Kidney epithelial cell (primary cell): ENCODE data around the gene FOXP1. TPM values are rescaled to one million over a fixed set of nuclear protein-coding genes. Genes with fewer than 3 reads are reported as not detected.

Experiments used
- DNase-seq: peaks from one replicate; pipeline ENCODE4 v3.0.0-alpha.2; 2010; ENCODE audit warnings: low read depth
- H3K27me3 ChIP-seq: 2 replicates; pipeline ENCODE4 v1.6.0; 2011; ENCODE audit warnings: low read length; ENCODE audit not compliant: control insufficient read depth, insufficient read depth
- H3K36me3 ChIP-seq: 2 replicates; pipeline ENCODE4 v1.5.1; 2011; ENCODE audit warnings: low read length; ENCODE audit not compliant: control insufficient read depth, insufficient read depth
- H3K4me3 ChIP-seq: 2 replicates; pipeline ENCODE4 v1.5.1; 2011; ENCODE audit warnings: low read depth, mild to moderate bottlenecking, control low read depth, low read length
- CTCF ChIP-seq: IDR thresholded peaks from 2 replicates; pipeline ENCODE4 v1.5.1; 2011; ENCODE audit warnings: mild to moderate bottlenecking, moderate library complexity, low read length, control low read depth, inconsistent platforms; ENCODE audit not compliant: insufficient read depth, poor library complexity, severe bottlenecking
- total RNA-seq: library from RNA; depleted of rRNA; stranded (reverse); fragments of >200 nt; gene quantifications from 2 replicates; pipeline ENCODE4 v1.2.3, GENCODE V29; 2015

Gene FOXP1
- total RNA-seq, 1 donor from 2014 or later = 75.0 TPM

- TF ChIP-seq CTCF = no peak
- Histone ChIP-seq H3K27me3 (no peaks in the 10 kb centered on the region), H3K36me3 (no peaks in the 10 kb centered on the region), H3K4me3 (no peak overlapping the region)
- DNase-seq = no peak
These were observed 180.6 kb downstream of the FOXP1 start for GRCh38 chr3:71402911-71403310.

GRCh38 chr3:71402280-71402679, 181.2 kb downstream of the FOXP1 start:
- H3K27me3 ChIP-seq = no peaks in the 10 kb centered on the region
- TF ChIP-seq CTCF = no peak
- no peak overlapping the region for H3K4me3 ChIP-seq
- no peak for DNase-seq
- H3K36me3 ChIP-seq = no peaks in the 10 kb centered on the region

GRCh38 chr3:71401695-71402231, 181.8 kb downstream of the FOXP1 start:
- Histone ChIP-seq H3K4me3 (no peak overlapping the region), H3K36me3 (no peaks in the 10 kb centered on the region), H3K27me3 (no peaks in the 10 kb centered on the region)
- no peak for DNase-seq
- no peak for TF ChIP-seq CTCF

GRCh38 chr3:71400986-71401451, 182.5 kb downstream of the FOXP1 start:
- no peaks in the 10 kb centered on the region for H3K27me3 ChIP-seq
- no peak for TF ChIP-seq CTCF

GRCh38 chr3:71399478-71399877, 184.1 kb downstream of the FOXP1 start:
- no peaks in the 10 kb centered on the region for H3K27me3 ChIP-seq
- TF ChIP-seq CTCF = no peak
- DNase-seq = no peak
- no peaks in the 10 kb centered on the region for H3K36me3 ChIP-seq
- H3K4me3 ChIP-seq = no peak overlapping the region

More at GRCh38 chr3:71400986-71401451, 182.5 kb downstream of the FOXP1 start:
- H3K36me3 ChIP-seq = no peaks in the 10 kb centered on the region
- H3K4me3 ChIP-seq = no peak overlapping the region
- DNase-seq = no peak
